HG03039 (cell line): ENCODE results near the gene SSH3.
A peak's percentile ranks its signal among the peaks of the same experiment; 100 is the strongest.

Experiments used
- ATAC-seq: cut with Tn5 transposase; IDR thresholded peaks from one replicate; pipeline ENCODE4 v1.9.1; 2021; ENCODE audit warnings: mild to moderate bottlenecking, moderate library complexity; ENCODE audit not compliant: unreplicated experiment

Gene SSH3

DNA sequence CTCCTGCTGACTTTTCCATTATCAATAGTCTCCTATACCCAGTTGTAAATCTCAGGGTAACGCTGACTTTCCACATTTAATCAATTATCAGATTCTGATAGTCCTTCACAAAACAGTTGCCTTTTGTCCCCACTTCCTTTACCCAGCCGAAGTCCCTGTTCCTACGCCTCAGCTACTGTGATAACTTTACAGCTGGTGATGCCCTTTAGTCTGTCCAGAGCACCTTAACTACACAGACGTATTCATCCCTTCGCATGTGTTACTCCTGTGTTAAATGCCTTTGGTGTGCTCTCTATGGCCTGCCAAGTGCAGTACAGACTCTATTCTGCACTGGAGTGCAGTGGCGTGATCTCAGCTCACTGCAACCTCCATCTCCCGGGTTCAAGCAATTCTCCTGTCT, 20.2 kb downstream of the SSH3 start:
- no peak for ATAC-seq

DNA sequence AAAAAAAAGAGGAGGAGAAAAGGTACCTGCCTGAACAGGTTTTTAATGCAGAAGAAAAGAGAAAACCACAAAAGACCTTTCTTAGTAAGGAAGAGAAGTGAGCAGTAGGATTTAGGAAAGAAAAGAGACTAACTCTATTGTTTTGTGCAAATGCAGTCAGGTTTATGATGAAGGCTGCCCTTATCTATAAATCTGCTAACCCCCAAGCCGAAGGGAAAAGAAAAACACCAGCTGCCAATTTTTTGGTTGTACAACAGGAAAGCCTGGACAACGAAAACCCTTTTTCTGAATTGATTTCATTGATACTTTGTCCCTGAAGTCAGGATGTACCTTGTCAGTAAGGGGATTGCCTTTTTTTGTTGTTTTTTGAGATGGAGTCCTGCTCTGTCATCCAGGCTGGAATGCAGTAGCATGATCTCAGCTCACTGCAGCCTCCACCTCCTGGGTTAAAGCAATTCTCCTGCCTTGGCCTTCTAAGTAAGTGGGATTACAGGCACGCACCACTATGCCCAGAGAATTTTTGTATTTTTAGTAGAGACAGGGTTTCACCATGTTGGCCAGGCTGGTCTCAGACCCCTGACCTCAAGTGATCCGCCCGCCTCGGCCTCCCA, 28.9 kb downstream of the SSH3 start:
- no peak for ATAC-seq

DNA sequence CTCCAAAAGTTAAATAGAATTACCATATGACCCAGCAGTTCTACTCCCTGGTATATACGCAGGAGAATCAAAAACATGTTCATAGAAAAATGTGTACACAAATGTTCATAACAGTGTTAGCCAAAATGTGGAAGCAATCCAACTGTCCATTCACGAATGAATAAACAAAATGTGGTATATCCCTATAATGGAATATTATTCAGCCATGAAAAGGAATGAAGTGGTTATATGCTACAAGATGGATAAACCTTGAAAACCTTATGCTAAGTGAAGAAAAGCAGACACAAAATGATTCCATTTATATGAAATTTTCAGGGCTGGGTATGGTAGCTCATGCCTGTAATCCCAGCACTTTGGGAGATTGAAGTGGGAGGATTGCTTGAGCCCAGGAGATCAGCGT, 33.9 kb downstream of the SSH3 start:
- no peak for ATAC-seq

DNA sequence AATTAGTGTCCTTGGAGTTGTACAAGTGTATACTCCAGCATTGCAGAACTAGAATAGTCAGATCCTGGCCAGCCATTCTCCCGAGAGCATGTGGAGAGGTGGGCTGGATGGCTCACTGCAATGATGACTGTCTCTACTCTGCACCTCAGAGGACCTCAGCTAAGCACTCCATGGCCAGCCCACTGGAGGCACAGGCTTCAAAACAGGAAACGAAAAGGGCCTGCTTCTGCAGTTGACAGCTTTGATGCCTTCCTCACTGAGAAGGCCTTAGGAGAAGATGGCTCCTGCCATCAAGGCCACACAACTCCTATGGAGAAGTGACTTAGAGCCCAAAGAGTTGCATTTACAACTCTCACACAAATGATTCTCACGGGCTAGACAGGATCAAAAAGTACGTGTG, 40.9 kb downstream of the SSH3 start:
- no peak for ATAC-seq

DNA sequence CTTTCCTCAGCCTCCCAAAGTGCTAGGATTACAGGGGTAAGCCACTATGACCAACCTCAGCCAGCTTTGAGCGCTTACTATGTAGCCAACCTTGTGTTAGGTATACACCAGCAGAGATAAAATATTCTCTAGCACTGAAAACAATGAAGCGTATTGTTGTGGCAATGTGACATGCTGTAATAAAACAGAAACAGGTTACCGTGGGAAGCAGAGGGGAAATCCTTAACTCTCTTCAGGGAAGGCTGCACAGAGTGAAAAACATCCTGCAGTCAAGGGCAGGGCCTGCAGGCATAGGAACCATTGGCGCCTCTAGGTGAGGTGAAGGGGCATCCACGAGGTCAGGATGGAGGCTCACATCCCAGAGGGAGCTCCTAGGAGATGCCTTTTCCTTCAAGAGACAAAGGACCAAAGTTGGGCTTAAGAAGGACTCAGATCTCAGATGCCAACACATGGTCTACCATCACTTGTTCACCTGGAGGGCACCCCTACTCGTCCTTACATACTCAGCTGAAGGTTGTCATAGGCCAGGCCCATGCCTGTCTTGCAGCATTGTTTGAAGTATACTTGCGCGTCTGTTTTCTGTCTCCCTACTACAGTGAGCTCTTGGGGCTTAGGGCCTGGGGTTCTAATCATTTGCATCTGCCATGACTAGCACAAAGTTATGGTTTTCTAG, 42.1 kb downstream of the SSH3 start:
- ATAC-seq: no peak

DNA sequence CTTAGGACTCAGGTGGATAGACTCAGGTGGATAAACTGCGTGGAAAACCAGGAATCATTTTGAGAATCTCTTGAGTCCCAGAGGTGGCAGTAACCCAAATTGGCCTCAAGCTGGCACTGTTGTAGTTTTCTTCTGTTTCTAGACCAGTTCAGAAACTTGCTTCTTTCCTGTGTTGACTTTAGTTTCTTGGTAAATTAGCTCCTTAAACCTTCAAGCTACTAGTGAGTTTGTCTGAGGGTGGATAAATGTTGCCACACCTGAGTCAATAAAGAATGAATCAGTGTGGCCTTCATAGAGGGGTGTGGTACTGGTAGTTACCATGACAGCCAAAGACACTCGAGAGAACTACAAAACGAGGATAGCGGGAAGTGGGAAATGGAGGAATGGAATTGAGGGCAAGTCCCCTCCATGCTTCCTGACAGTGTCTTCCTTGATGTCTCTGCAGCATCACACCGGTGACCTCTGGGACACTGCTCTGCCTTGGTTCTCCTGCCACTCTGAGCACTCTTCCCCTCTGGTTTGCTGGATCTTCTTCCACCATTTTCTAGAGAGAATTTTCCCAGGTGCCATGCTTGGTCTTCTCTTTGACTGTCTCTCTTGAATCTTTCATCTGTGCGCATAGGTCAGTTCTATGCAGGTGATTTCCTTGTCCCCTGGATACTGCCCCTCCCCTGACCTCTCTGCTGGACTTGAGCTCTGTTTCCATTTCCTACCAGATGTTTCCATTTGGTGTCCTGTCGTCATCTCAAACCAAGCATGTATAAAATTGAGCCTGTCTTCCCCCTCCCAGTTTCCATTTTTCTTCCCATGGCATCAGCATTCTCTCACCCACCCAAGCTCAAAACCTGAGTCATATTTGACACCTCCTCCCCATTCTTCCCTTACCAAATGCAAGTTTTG, 42.8 kb downstream of the SSH3 start:
- ATAC-seq: no peak

DNA sequence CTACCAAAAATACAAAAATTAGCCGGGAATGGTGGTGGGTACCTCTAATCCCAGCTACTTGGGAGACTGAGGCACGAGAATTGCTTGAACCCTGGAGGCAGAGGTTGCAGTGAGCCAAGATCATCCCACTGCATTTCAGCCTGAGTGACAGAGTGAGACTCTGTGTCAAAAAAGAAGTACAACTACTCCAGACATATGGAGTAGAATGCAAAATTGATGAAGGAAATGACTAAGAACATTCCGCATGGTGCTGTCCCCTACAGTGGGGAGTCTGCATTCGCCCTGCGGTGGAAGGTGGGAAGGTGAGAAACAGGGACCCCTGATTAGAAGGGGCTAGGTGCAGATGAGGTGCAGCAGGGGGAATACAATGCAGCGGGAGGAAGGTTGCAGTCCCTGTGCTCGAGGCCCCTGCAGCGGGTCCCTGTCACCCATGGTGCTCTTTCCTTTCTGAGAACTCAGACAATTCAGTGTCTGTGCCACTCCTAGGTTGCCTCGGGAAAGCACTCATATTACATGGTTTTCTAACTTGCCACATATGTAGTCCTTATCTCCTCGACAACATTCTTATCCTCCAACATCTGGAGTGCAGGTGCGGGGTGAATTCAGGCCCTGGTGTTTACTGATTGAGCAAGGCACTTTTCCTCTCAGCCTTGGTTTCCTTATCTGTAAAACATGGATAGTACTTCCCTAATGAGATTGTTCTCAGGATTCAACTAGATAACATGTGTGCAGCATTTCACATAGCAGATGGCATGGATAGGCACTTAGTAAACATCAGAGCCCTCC, 44.8 kb downstream of the SSH3 start:
- no peak for ATAC-seq

DNA sequence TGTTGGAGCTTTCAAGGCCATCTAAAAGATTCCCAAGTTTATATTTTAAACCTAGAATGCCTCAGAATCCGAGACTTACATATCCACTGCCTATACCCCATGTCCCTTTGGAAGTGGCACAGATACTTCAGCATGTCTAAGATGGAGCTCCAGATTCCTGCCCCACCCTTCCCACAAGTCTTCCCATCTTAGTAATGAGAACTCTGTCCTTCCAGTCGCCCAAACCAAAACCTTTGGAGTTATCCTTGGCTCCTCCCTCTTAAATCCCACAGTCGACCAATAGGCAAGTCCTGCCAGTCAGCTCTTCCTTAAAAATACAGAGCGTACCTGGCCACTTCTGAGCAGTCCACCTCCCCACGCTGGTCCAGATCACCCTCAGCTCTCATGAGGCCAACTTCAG, 45.7 kb downstream of the SSH3 start:
- no peak for ATAC-seq

DNA sequence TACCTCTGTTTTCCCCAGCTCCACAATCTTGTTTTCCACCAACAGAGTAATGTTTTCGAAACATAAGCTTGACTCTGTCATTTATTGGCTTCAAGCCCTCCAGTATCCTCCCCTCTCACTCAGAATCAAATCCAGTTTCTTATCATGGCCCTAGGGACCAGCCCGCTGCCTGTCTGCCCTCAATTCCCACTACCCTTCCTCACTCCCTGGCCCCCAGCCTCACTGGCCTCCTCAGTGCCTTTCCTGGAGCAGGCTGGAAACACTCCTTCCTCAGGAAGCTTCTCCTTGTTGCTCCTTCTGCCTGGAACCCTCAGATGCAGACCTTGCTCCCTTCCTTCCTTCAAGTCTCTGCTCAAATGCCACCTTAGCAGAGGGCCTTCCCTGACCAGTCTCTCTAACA, 46.1 kb downstream of the SSH3 start:
- ATAC-seq: no peak

DNA sequence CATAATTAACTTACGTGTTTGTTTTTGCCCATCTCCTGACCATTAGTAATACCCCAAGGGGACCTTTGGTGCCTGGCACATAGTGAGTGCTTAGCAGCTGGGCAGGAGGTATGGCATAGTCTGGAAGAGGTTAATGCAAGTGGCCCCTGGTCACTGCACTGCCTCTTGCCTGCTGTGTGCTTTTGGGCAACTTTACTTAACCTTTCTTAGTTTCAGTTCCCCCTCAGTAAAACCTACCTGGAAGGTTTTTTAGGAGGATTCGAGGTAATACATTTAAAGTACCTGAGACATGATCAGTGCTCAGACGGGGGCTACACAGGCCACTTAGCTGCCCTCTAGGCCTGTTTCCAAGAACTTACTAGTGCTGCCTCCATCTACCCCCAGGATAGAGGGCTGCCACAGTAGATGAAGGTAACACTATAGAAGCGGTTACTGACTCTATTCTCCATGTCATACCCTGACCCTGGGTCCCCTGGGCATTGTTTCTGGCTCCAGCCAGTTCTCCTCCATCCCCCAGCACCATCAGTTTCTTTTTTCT, 46.7 kb downstream of the SSH3 start:
- no peak for ATAC-seq

DNA sequence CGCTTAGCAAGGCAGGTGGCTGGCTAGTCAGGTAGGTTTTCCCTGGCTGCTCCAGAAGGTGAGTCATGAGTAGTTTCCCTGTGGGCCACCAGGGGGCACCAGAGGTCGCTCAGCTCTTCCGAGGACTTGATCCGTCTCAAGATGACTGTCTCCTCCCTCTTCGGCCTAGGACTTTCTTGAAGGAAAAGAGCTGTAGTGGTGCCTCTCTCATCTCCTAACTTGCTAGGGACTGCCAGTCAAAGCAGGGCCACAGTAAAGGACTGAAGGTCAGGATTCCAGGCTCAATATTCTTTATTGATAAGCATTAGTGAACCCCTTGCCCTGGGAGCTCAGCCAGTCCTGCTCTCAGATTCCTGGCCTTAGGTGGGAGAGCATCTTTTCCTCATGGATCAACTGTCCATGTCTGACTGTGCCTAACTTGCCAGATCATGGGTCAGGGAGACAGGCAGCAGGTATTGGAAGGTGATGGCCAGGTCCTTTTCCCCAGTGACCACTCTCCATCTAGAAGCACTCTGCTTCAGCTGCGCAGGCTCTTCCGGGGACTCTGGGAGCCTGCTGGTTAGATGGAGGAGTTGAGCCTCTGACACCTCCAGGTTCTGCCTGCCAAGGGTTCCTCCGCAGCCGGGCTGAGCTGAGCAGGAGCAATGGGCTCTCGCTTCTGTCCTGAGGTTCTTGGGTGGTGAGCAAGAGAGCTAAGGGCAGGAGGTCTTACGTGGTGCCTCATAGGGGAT, 48.1 kb downstream of the SSH3 start:
- no peak for ATAC-seq

DNA sequence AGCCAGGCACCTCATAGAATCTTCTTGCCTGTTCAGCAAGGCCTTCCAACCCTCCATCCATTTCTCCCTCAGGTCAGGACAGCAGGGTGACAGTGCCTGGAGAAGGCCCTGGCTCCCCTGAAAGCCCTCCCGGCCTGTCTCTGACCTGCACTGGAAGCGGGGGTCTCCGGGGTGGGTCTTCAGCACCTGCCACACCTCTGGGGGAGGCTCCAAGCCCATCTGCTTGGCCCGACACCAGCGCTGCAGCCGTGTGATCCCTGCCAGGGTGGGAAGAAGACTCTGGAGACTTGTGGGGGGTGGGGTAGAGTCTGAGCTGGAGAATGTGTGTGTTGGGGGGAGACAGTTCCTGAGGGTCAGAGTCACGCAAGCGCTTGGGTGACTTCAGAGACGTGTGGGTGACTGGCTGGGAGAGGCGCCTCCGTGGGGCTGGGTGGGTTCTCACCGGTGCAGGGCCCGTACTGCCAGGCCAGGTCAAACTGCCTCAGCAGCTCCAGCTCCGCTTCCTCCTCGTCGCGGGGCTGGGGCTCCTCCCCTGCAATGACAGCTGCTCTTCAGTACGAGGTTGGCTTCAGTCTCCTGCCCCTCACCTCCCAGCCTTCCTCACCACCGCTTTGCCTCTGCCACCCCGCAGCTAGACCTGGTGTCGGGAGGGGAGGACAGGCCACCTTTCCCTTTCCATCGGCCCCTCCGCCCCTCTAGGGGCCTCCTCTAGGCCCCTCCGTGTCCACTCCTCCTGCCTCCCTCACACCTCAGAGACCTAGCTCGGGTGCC, 49.4 kb downstream of the SSH3 start:
- peak; percentile 15 for ATAC-seq

DNA sequence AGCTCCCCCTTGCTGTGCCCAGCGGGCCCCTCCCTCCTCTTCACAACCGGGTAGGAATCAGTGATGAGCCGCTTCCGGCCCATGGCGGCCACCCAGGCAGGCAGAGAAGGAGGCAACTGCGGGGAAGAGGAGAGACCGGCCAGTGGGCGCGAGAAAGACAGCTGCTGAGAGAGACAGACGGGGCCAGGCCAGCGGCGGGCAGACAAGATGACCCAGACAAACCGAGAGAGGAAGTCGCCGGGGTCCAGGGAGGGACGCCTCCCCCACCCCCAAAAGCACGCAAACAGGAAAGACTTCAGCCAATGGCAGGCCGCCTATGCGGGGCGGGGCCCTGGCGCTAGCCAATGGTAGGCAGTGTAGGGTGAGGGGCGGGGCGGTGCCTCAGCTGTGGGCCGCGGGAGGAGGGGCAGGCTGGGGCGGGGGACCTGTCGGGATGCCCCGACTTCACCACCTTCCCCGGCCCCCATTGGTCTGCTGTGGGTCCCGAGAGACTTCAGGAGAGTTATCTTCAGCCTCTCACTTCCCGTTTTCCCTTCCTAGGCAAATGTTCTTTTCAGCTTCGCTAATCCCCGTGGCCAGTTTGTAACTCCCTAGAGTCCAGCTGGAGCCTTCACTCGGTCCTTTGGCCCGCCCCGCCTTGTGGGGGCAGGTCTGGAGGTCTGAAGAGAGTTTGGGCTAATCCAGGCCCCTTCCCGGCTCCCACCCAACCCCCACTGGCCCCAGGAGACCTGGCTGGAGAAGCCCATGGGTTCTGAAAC, 50.2 kb downstream of the SSH3 start, which contains the start of gene POLD4:
POLD4 (minus strand) TSS at position 230 of the 758 bp plus-strand sequence; CDS start at position 83, 147 bp downstream.
- ATAC-seq: peak; percentile 70

DNA sequence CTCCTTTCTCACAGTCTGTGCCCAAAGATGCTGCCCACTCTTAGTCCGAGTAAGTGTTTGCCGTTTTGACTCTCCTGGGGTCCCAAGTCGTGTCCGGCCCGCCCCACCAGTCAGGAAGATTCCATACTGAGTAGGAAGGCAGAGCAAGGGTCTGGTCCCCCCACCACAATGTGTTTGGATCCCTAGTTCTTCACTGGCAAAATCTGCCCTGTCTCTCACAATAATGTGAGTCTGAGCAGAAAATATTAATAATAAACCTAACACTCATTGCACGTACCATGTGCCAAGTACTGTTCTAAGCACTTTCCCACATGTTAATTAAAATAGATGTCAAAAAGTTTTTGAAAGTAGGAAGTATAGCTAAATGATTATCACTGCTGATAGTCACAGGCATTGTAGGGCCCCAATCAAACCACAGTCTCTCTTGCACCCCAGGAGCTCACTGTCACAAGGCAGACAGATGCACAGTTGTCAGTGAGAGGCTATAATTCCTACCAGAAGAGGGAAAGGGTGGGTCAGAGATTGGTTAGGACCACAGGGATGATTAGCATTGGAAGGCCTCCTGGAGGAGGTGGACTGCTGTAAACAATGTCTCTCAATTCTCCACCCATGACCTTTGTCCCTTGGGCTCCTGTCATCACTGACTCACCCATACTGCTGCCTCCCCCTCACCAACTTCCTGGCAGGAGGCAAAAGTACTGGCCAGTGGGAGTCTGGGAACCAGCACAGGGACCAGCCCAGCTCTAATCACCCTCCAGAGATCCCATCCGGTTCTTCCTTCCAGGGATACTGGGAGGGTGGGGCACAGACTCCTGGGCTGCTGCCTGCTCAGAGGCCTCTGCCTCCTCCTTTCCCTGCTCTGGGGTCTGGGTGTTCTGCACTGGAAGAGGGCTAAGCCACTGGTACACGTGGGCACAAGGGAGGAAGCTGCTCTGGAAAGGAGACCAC, 51.0 kb downstream of the SSH3 start:
- ATAC-seq: no peak

DNA sequence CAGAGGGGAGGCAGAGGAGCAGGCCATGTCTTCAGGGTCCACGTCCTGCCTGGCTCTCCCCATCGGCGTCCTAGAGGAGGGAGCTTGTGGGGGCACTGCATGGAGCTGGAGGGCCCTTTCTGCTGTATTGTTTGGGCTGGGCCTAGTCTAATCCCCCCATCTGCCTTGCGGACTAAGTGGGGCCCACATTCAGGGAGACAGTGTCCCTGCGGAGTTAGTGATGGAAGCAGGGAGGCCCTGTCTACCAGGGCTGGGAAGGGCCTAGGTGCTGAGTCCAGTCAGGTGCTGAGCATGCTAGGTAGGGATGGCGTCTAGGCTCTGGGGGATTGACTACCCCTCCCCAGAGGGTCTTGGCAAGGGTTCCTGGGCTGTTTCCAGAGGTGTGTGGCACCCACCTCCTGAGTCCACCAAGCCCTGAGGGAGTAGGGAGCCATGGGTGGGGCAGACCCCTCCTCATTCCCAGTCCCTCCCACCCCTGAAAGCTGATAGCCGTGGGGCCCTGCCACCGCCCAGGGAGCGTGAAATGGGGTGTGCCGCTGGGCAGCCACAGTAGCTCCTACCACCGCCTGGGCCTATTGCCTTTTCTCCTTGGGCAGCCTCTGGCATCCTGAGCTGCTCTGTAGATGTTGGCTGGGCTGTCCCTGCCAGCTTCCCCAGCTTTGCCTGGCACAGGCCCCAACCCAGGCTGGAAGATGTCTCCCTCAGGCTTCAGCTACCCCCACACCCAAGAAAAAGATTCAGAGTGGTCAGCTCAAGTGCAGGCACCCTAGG, 51.9 kb downstream of the SSH3 start:
- ATAC-seq: no peak

DNA sequence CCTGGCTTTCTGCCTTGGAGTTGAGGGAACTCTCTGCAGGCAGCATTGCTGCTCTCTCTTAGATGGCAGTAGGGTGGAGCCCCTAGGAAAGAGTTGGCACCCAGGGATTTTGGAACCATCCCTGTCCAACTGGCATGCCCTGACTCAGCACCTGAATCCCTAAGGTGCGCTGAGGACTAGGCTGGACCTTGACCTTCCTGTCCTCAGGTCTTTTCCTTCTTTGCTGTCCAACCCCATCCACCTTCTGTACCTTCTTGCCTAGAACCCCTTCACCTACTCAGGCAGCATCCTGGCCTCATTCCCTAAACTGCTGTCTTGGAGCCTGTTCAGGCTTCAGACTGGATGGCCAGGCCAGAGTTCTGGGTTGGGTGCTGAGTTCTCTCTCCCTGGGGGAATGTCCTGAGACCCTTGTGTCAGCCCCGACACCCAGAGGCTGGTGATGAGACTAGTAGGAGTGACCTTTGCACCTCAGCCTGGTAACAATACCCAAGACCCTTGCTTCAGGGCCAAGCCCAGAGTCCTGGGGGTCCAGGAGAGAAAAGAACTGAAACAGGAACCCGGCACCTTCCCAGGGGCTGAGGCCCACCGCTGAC, 52.6 kb downstream of the SSH3 start:
- ATAC-seq: no peak
